Left lung (tissue), 10 donors: Measurements from ENCODE around the gene TBC1D25. TPM values are rescaled to one million over a fixed set of nuclear protein-coding genes. Genes with fewer than 3 reads are reported as not detected.
"Not testable (repeated sequence)": the region's sequence is repeated elsewhere in the genome, so short reads cannot be mapped to it uniquely, and the experiment has no call there.

ENCODE experiments used
- ATAC-seq: fragments of 200-7000 bp; cut with Tn5 transposase; one replicate; pipeline ENCODE4 v1.9.1; 2020; ENCODE audit warnings: moderate library complexity
- DNase-seq, 4 donors: peaks; one replicate each; pipeline ENCODE4 v3.0.0-alpha.2; 2013 to 2020
- H3K27ac ChIP-seq, 2 donors: fragments of 200-600 bp; sonication (generic) in 1 of 2; one replicate each; pipeline versions ENCODE4 v1.5.0 to v1.8.0; 2020 to 2021
- H3K27me3 ChIP-seq, 2 donors: fragments of 200-600 bp; sonication (generic) in 1 of 2; one replicate each; pipeline versions ENCODE4 v1.5.0 to v1.8.0; 2020 to 2021
- H3K36me3 ChIP-seq, 2 donors: fragments of 200-600 bp; sonication (generic) in 1 of 2; one replicate each; pipeline versions ENCODE4 v1.5.0 to v1.8.0; 2020 to 2021
- H3K4me1 ChIP-seq, 2 donors: fragments of 200-600 bp; one replicate each; pipeline ENCODE4 v1.8.0; 2021
- H3K4me3 ChIP-seq, 2 donors: fragments of 200-600 bp; sonication (generic) in 1 of 2; one replicate each; pipeline versions ENCODE4 v1.5.0 to v1.8.0; 2020 to 2021; ENCODE audit warnings: mild to moderate bottlenecking in 1 of 2
- H3K9me3 ChIP-seq, 2 donors: fragments of 200-600 bp; sonication (generic) in 1 of 2; one replicate each; pipeline versions ENCODE4 v1.5.0 to v1.8.0; 2020 to 2021
- intact Hi-C, 2 donors: fragments of 100-400 bp; cut with DNase I; formaldehyde crosslinking; loops; one replicate each; pipeline versions ENCODE4 v1.11.2 to v1.14.2; 2022
- polyA plus RNA-seq, 6 donors: library from polyadenylated mRNA; unstranded; fragments of 120-200 nt; gene quantifications; one replicate each; pipeline ENCODE4 v1.2.1, GENCODE V29; 2013; ENCODE audit not compliant: insufficient read length in 6 of 6
- total RNA-seq, 2 donors: library from RNA; stranded (reverse); fragmentation: NEBNext Ultra II Directional; extraction: Animal tissue kit (Norgen Biotek cat#: 25700); gene quantifications; one replicate each; pipeline ENCODE4 v1.2.1, GENCODE V29; 2021
- TF ChIP-seq, protein P1 (sequence below), 2 donors: fragments of 200-600 bp; sonication (generic) in 1 of 2; IDR thresholded peaks; one replicate each; pipeline versions ENCODE4 v1.5.0 to v1.8.0; 2021; ENCODE audit warnings: antibody characterized with exemption in 2 of 2
- donor health status: DM: no; HTN: yes; CAD: no.
- donor health status: DM: no; HTN: no; CAD: no.

TBC1D25 gene
- total and polyA plus RNA-seq, 8 donors, result 8.7 to 15.2 (median 9.9) TPM

DNA sequence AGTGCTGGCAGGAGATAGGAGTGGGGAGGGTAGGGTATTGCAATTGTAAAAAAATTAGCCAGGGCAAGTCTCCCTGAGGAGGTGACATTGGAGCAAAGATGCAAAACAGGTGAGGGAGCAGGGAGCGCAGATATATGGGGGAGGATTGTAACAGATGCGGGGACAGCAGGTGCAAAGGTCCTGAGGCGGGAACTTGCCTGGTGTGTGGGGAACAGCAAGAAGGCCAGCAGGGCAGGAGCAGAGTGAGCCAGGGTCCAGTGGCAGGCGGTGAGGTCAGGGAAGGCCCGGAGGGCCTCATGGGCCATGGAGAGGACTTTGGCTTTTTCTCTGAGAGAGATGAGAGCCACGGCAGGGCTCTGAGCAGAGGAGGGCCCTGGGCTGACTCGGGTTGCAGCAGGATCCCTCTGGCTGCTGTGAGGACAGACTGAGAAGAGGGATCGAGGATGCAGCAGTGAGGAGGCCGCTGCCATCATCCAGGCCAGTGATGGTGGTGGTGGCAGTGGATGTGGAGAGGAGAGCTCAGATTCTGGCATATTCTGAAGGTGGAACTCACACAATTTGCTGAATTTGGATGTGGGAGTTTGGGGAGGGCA lies 24.6 kb upstream of the TBC1D25 start:
- H3K36me3 ChIP-seq, result no peaks in the 10 kb centered on the region
- H3K27ac ChIP-seq, result no peak overlapping the region
- no peaks in the 10 kb centered on the region for H3K27me3 ChIP-seq
- no peak for ATAC-seq
- intact Hi-C loops, result no loop called here
- no peaks in the 10 kb centered on the region for H3K9me3 ChIP-seq
- peaks cover 0 to under 1% of the 10 kb centered on the region in 2 donors for H3K4me1 ChIP-seq
- H3K4me3 ChIP-seq, result no peak overlapping the region
- no peak for DNase-seq
- TF ChIP-seq, protein P1, sequence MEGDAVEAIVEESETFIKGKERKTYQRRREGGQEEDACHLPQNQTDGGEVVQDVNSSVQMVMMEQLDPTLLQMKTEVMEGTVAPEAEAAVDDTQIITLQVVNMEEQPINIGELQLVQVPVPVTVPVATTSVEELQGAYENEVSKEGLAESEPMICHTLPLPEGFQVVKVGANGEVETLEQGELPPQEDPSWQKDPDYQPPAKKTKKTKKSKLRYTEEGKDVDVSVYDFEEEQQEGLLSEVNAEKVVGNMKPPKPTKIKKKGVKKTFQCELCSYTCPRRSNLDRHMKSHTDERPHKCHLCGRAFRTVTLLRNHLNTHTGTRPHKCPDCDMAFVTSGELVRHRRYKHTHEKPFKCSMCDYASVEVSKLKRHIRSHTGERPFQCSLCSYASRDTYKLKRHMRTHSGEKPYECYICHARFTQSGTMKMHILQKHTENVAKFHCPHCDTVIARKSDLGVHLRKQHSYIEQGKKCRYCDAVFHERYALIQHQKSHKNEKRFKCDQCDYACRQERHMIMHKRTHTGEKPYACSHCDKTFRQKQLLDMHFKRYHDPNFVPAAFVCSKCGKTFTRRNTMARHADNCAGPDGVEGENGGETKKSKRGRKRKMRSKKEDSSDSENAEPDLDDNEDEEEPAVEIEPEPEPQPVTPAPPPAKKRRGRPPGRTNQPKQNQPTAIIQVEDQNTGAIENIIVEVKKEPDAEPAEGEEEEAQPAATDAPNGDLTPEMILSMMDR (IDR thresholded peaks at IDR 0.05), result no peak

DNA sequence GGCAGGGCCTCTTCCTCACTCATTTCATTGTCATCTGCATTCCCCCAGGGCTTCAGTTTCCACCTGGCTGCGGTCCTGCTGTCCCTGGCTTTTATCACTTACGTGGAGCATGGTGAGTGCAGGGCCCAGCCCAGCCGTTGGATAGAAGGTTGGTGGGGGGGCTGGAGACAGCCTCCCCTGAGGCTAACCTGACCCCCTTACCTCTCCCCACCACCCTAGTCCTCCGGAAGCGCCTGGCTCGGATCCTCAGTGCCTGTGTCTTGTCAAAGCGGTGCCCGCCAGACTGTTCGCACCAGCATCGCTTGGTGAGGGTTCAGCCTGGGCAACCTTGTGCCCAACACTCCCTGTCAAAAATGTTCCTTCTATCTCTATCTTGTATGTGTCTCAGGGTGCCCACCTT lies 23.7 kb upstream of the TBC1D25 start:
- Histone ChIP-seq H3K27ac (no peak overlapping the region), H3K36me3 (no peaks in the 10 kb centered on the region), H3K9me3 (no peaks in the 10 kb centered on the region), H3K4me3 (no peak overlapping the region), H3K27me3 (no peaks in the 10 kb centered on the region), H3K4me1 (no peaks in the 10 kb centered on the region)
- TF ChIP-seq, protein P1 (IDR thresholded peaks at IDR 0.05), result no peak
- intact Hi-C loops, result no loop called here
- DNase-seq (no peak), ATAC-seq (no peak)

DNA sequence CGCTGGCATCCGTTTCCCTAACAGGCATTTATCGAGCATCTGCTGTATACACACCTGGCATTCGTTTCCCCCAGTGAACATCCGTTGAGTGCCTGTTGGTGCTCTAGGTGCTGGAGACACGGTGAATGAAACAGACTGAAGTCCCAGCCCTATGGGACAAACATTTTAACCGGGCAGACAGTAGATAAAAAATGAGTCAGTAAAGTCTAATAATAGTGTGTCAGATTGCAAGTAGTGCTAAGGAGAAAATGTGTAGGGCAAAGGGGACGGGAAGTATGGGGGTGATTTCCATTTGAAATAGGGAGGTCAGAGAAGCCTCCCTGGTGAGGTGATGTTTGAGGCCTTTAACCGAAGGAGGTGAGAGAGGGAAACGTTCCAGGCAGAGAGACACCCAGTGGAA lies 23.2 kb upstream of the TBC1D25 start:
- H3K36me3 ChIP-seq, result no peaks in the 10 kb centered on the region
- ATAC-seq, result no peak
- no peak for DNase-seq
- no peaks in the 10 kb centered on the region for H3K9me3 ChIP-seq
- H3K27ac ChIP-seq, result no peak overlapping the region
- intact Hi-C loops, result no loop called here
- TF ChIP-seq, protein P1 (IDR thresholded peaks at IDR 0.05), result no peak
- no peak overlapping the region for H3K4me3 ChIP-seq
- H3K4me1 ChIP-seq, result no peaks in the 10 kb centered on the region
- no peaks in the 10 kb centered on the region for H3K27me3 ChIP-seq

DNA sequence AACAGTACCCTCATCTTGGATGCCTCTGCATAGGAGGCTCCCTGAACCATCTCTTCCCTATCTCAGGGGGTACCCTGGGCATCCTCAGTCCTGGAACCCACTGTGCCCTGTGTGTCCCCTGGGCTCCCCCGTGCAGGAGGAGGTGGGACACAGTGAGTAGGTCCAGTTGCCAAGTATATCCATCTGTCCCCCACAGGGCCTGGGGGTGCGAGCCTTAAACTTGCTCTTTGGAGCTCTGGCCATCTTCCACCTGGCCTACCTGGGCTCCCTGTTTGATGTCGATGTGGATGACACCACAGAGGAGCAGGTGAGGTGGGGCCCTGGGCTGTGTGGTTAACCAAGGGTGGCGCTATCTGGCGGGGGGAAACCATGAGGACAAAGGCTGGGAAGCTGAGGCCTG lies 22.5 kb upstream of the TBC1D25 start:
- Histone ChIP-seq H3K27me3 (no peaks in the 10 kb centered on the region), H3K27ac (no peak overlapping the region), H3K4me3 (no peak overlapping the region), H3K36me3 (no peaks in the 10 kb centered on the region), H3K4me1 (no peaks in the 10 kb centered on the region), H3K9me3 (no peaks in the 10 kb centered on the region)
- intact Hi-C loops, result no loop called here
- ATAC-seq (no peak), DNase-seq (no peak)
- TF ChIP-seq, protein P1 (IDR thresholded peaks at IDR 0.05), result no peak

DNA sequence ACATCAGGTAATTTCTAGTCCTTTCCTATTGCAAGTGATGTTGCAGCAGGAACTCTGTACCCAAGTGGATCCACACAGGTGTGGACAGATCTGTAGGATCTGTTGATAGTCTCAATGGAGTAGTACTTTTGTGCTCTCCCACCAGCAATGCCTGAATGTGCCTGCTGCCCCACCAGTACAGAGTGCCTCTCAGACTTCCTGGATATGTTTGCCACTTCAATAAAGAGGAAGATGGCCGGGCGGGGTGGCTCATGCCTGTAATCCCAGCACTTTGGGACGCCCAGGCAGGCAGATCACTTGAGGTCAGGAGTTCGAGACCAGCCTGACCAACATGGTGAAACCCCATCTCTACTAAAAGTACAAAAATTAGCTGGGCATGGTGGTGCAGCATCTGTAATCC lies 20.0 kb upstream of the TBC1D25 start:
- not testable (repeated sequence) for H3K36me3 ChIP-seq

DNA sequence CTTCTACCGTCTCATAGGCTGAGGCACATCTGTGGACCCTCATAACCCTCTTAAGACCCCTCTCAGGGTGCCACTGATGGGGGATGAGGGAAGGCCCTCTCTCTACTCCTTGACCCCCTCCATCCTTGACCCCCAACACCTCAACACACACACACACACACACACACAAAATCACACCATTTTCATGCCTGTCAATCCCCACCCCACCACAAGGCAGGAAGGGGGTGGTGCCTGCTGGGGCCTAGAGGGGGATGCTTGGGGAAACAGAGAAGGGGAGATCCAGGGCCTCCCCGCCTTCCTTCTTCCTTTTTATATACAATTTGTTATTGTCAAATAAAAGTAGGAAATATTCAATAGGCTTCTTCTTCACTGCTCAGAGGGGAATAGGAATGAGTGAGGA lies 19.1 kb upstream of the TBC1D25 start:
- H3K9me3 ChIP-seq, result no peaks in the 10 kb centered on the region
- H3K4me3 ChIP-seq, result no peak overlapping the region
- TF ChIP-seq, protein P1 (IDR thresholded peaks at IDR 0.05), result no peak
- no peaks in the 10 kb centered on the region for H3K27me3 ChIP-seq
- ATAC-seq (no peak), DNase-seq (peak in 1 of 4 donors; percentile 24)
- intact Hi-C loops, result no loop called here
- H3K36me3 ChIP-seq, result no peaks in the 10 kb centered on the region
- H3K4me1 ChIP-seq, result peaks cover 0 to 10% of the 10 kb centered on the region in 2 donors
- no peak overlapping the region for H3K27ac ChIP-seq

More for the DNA sequence above, 20.0 kb upstream of the TBC1D25 start:
- peaks cover 0 to 10% of the 10 kb centered on the region in 2 donors for H3K4me1 ChIP-seq
- ATAC-seq, H3K27me3 ChIP-seq, H3K27ac ChIP-seq, DNase-seq, H3K4me3 ChIP-seq, H3K9me3 ChIP-seq, intact Hi-C loops: not testable (repeated sequence)
